Esophagus squamous epithelium (tissue), 5 donors: ENCODE data around the gene DBI. TPM values are rescaled to one million over a fixed set of nuclear protein-coding genes. Genes with fewer than 3 reads are reported as not detected.

ENCODE experiments used
- DNase-seq: peaks from one replicate; lab custom pipeline; 2025; lab: John Stamatoyannopoulos, UW
- H3K27ac ChIP-seq, 4 donors: fragments of 200-600 bp; sonication (generic); one replicate each; pipeline ENCODE4 v1.5.1; 2016 to 2019; ENCODE audit warnings: mild to moderate bottlenecking in 1 of 4
- H3K27me3 ChIP-seq, 4 donors: fragments of 200-600 bp; sonication (generic); 1 replicate in 3 of 4; 2 replicates in 1 of 4; pipeline versions ENCODE4 v1.5.1 to v1.6.0; 2017 to 2021; ENCODE audit warnings: antibody characterized with exemption in 1 of 4
- H3K36me3 ChIP-seq, 3 donors: fragments of 200-600 bp; sonication (generic); one replicate each; pipeline ENCODE4 v1.5.1; 2016 to 2019
- H3K4me1 ChIP-seq, 3 donors: fragments of 200-600 bp; sonication (generic); one replicate each; pipeline ENCODE4 v1.5.1; 2017 to 2019
- H3K4me3 ChIP-seq, 4 donors: fragments of 200-600 bp; sonication (generic); 1 replicate in 3 of 4; 2 replicates in 1 of 4; pipeline ENCODE4 v1.5.1; 2016 to 2019; ENCODE audit warnings: mild to moderate bottlenecking in 2 of 4, moderate library complexity in 1 of 4
- H3K9me3 ChIP-seq, 3 donors: fragments of 200-600 bp; sonication (generic); one replicate each; pipeline ENCODE4 v1.5.1; 2016 to 2019
- POLR2A ChIP-seq, 4 donors: fragments of 450-650 bp; IDR thresholded peaks; one replicate each; pipeline ENCODE4 v1.6.1; 2017; ENCODE audit warnings: antibody characterized with exemption in 4 of 4, mild to moderate bottlenecking in 4 of 4, moderate library complexity in 3 of 4
- WGBS, 2 donors: methylation state at CpG; one replicate each; pipeline ENCODE4 v1.1.5; 2018; 5-methylcytosine and 5-hydroxymethylcytosine counted together
- intact Hi-C: fragments of 100-400 bp; cut with DNase I; formaldehyde crosslinking; loops from one replicate; pipeline ENCODE4 v1.15.0; 2022
- total RNA-seq, 4 donors: library from RNA; depleted of rRNA; stranded (reverse); fragments of >200 nt; gene quantifications; one replicate each; pipeline ENCODE4 v1.1.0, GENCODE V29; 2016
- TF ChIP-seq, protein P1 (sequence below), 6 experiments: fragments of 450-650 bp in 4 of 6; fragments of 200-600 bp in 2 of 6; sonication (generic) in 2 of 6; IDR thresholded peaks; one replicate each; pipeline ENCODE4 v1.5.1; 2016 to 2019; ENCODE audit warnings: antibody characterized with exemption in 6 of 6, mild to moderate bottlenecking in 4 of 6, moderate library complexity in 4 of 6
- donor health status: DM: yes; HTN: yes; CAD: no.

DBI gene
- total RNA-seq, 4 donors from 2014 or later = 389 to 692 (median 411) TPM

DNA sequence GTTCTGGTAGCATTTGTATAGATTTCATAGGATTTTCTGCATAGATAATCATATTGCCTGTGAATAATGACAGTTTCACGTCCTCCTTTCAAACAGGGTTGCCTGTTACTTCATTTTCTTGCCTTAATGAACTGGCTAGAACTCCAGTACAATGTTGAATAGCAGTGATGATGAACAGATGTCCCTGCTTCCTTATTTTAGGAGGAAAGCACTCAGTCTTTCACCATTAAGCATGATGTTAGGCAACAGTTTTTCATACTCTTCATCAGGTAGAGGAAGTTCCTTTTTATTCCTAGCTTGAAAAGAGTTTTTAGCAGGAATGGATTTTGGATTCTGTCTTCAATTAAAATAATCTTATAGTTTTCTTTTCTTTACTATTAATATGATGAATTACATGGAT lies 39.8 kb upstream of the DBI start:
- DNase-seq = no peak
- H3K4me3 ChIP-seq = no peak overlapping the region
- TF ChIP-seq POLR2A (IDR thresholded peaks at IDR 0.05) = no peak
- TF ChIP-seq, protein P1, sequence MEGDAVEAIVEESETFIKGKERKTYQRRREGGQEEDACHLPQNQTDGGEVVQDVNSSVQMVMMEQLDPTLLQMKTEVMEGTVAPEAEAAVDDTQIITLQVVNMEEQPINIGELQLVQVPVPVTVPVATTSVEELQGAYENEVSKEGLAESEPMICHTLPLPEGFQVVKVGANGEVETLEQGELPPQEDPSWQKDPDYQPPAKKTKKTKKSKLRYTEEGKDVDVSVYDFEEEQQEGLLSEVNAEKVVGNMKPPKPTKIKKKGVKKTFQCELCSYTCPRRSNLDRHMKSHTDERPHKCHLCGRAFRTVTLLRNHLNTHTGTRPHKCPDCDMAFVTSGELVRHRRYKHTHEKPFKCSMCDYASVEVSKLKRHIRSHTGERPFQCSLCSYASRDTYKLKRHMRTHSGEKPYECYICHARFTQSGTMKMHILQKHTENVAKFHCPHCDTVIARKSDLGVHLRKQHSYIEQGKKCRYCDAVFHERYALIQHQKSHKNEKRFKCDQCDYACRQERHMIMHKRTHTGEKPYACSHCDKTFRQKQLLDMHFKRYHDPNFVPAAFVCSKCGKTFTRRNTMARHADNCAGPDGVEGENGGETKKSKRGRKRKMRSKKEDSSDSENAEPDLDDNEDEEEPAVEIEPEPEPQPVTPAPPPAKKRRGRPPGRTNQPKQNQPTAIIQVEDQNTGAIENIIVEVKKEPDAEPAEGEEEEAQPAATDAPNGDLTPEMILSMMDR (IDR thresholded peaks at IDR 0.05) = no peak
- H3K27me3 ChIP-seq = no peaks in the 10 kb centered on the region
- H3K4me1 ChIP-seq = peaks cover 0 to 22% (median 8%) of the 10 kb centered on the region in 3 donors
- intact Hi-C loops = no loop called here
- H3K36me3 ChIP-seq = no peaks in the 10 kb centered on the region
- 78 to 89% methylated on average over 1 of the region's 1 CpG for WGBS, 2 donors
- H3K27ac ChIP-seq = no peak overlapping the region
- H3K9me3 ChIP-seq = no peaks in the 10 kb centered on the region

DNA sequence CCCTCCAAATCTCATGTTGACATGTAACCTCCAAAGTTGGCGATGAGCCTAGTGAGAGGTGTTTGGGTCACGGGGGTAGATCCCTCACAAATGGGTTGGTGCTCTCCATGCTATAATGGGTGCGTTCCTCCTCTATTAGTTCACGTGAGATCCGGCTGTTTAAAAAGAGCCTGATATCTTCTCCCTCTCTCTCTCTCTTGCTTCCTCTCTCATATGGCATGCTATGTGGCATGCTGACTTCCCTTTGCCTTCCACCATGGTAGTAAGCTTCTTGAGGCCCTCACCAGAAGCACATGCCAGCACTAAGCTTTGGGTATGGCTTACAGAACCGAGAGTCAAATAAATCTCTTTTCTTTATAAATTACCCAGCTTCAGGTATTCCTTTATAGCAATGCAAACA lies 39.3 kb upstream of the DBI start:
- H3K4me1 ChIP-seq = peaks cover 0 to 22% (median 8%) of the 10 kb centered on the region in 3 donors
- H3K4me3 ChIP-seq = no peak overlapping the region
- no peak overlapping the region for H3K27ac ChIP-seq
- no peaks in the 10 kb centered on the region for H3K27me3 ChIP-seq
- H3K36me3 ChIP-seq = no peaks in the 10 kb centered on the region
- DNase-seq = no peak
- no peaks in the 10 kb centered on the region for H3K9me3 ChIP-seq
- intact Hi-C loops = no loop called here
- 83 to 98% methylated on average over 6 of the region's 6 CpGs for WGBS, 2 donors
- TF ChIP-seq POLR2A (IDR thresholded peaks at IDR 0.05) = no peak
- TF ChIP-seq, protein P1 (IDR thresholded peaks at IDR 0.05) = no peak

DNA sequence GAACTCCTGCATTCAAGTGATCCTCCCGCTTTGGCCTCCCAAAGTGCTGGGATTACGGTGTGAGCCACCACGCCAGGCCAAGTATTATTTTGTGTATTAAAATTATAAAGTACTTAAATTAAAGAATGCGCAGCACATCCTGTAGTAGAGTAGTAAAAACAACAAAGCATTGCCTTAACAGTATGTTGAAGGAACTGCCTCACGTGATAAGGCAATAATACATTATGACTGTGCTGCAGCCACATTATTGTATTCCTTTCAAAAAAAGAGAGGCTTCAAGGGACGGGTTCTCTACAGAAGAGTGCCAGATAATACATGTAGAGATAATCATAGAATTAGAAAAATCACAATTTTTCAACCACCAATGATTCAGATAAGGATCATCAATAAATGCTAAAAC lies 33.8 kb upstream of the DBI start:
- H3K27me3 ChIP-seq = no peaks in the 10 kb centered on the region
- H3K9me3 ChIP-seq = no peaks in the 10 kb centered on the region
- TF ChIP-seq, protein P1 (IDR thresholded peaks at IDR 0.05) = no peak
- TF ChIP-seq POLR2A (IDR thresholded peaks at IDR 0.05) = no peak
- no peaks in the 10 kb centered on the region for H3K4me1 ChIP-seq
- no peak for DNase-seq
- peaks cover 0 to 20% (median 0%) of the 10 kb centered on the region in 3 donors for H3K36me3 ChIP-seq
- intact Hi-C loops = no loop called here
- no peak overlapping the region for H3K4me3 ChIP-seq
- H3K27ac ChIP-seq = no peak overlapping the region
- 91 to 93% methylated on average over 4 to 6 of the region's 6 CpGs for WGBS, 2 donors

DNA sequence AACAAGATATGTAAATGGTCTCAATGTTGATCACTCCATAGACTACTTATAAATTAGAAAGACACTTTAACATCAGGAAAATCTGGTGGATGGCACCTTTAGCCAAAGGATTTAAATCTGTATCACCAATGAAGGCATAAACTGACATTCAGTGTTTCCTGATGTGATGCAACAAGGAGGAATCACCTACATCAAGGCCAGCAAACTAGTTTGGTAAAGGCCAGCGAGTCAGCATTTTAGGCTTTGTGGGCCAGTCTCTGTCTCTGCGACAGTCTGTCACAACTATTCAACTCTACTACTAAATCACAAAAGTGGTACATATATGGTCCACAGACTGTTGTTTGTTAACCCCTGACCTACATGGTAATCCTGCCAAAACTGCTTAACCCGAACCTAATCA lies 33.4 kb upstream of the DBI start:
- WGBS, 2 donors = 62 to 83% methylated on average over 3 of the region's 3 CpGs
- intact Hi-C loops = no loop called here

DNA sequence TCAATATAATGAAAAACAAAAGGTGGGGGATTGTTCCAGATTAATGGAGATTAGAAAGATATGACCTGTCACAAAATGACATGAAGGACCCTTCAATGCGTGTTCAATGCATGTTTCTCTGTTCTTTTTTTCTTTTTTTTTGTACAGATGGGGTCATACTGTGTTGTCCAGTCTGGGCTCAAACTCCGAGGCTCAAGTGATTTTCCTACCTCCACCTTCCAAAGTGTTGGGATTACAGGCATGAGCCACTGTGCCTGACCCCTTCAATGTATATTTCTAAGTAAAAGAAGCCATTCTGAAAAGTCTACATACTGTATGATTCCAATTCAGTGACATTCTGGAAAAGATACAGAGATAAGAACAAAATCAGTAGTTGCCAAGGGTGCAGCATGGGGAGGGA lies 32.9 kb upstream of the DBI start:
- WGBS, 2 donors = 92 to 98% methylated on average over 2 of the region's 2 CpGs
- H3K36me3 ChIP-seq = peaks cover 0 to 21% (median 0%) of the 10 kb centered on the region in 3 donors
- DNase-seq = no peak
- H3K27me3 ChIP-seq = no peaks in the 10 kb centered on the region
- H3K27ac ChIP-seq = no peak overlapping the region
- intact Hi-C loops = no loop called here
- no peaks in the 10 kb centered on the region for H3K9me3 ChIP-seq
- no peak overlapping the region for H3K4me3 ChIP-seq
- no peak for TF ChIP-seq POLR2A (IDR thresholded peaks at IDR 0.05)
- TF ChIP-seq, protein P1 (IDR thresholded peaks at IDR 0.05) = no peak
- H3K4me1 ChIP-seq = no peaks in the 10 kb centered on the region

More for the DNA sequence above, 33.4 kb upstream of the DBI start:
- DNase-seq = no peak
- H3K27me3 ChIP-seq = no peaks in the 10 kb centered on the region
- H3K9me3 ChIP-seq = no peaks in the 10 kb centered on the region
- H3K36me3 ChIP-seq = peaks cover 0 to 21% (median 0%) of the 10 kb centered on the region in 3 donors
- no peaks in the 10 kb centered on the region for H3K4me1 ChIP-seq
- no peak overlapping the region for H3K4me3 ChIP-seq
- TF ChIP-seq POLR2A (IDR thresholded peaks at IDR 0.05) = no peak
- TF ChIP-seq, protein P1 (IDR thresholded peaks at IDR 0.05) = no peak
- no peak overlapping the region for H3K27ac ChIP-seq
